Keratinocyte (primary cell): ENCODE results near the gene FDPS. TPM values are rescaled to one million over a fixed set of nuclear protein-coding genes. Genes with fewer than 3 reads are reported as not detected.

Experiments used
- DNase-seq: peaks from one replicate; pipeline ENCODE4 v3.0.0-alpha.2; 2011; ENCODE audit warnings: low read depth, missing footprints, low spot score
- FAIRE-seq: peaks from 2 replicates; lab custom pipeline; 2011; peaks lifted over from hg19 to GRCh38; lab: Jason Lieb, UNC
- H2AFZ ChIP-seq: 2 replicates; pipeline ENCODE4 v1.6.0; 2012; ENCODE audit warnings: low read length, control low read depth, inconsistent platforms; ENCODE audit not compliant: control insufficient read depth
- H3K27ac ChIP-seq: 2 replicates; pipeline ENCODE4 v1.5.1; 2011; ENCODE audit warnings: low read length; ENCODE audit not compliant: control insufficient read depth, insufficient read depth
- H3K27me3 ChIP-seq: 3 replicates; pipeline ENCODE4 v1.6.0; 2011; ENCODE audit warnings: low read length; ENCODE audit not compliant: control insufficient read depth, insufficient read depth; ENCODE audit errors: extremely low read depth
- H3K36me3 ChIP-seq, 2 experiments: 2 replicates in 1 of 2; 3 replicates in 1 of 2; pipeline ENCODE4 v1.5.1; 2011; ENCODE audit warnings: low read length in 2 of 2, mild to moderate bottlenecking in 1 of 2; ENCODE audit not compliant: control insufficient read depth in 2 of 2, insufficient read depth in 2 of 2; ENCODE audit errors: extremely low read depth in 1 of 2
- H3K4me1 ChIP-seq: 3 replicates; pipeline ENCODE4 v1.5.1; 2011; ENCODE audit warnings: low read length; ENCODE audit not compliant: control insufficient read depth, insufficient read depth; ENCODE audit errors: extremely low read depth
- H3K4me2 ChIP-seq: 3 replicates; pipeline ENCODE4 v1.6.0; 2011; ENCODE audit warnings: low read depth, low read length; ENCODE audit not compliant: control insufficient read depth, insufficient read depth; ENCODE audit errors: extremely low read depth
- H3K4me3 ChIP-seq, 3 experiments: fragments of 200-600 bp in 1 of 3; sonication (generic) in 1 of 3; 2 replicates in 2 of 3; 3 replicates in 1 of 3; pipeline ENCODE4 v1.5.1; 2011 to 2016; ENCODE audit warnings: low read length in 3 of 3, mild to moderate bottlenecking in 3 of 3, control low read depth in 2 of 3, inconsistent platforms in 1 of 3, low read depth in 1 of 3, mixed read lengths in 1 of 3, mixed run types in 1 of 3, moderate library complexity in 1 of 3; ENCODE audit not compliant: control insufficient read depth in 2 of 3, insufficient read depth in 2 of 3; ENCODE audit errors: extremely low read depth in 1 of 3
- H3K79me2 ChIP-seq: 2 replicates; pipeline ENCODE4 v1.6.0; 2012; ENCODE audit warnings: low read length; ENCODE audit not compliant: control insufficient read depth, insufficient read depth
- H3K9ac ChIP-seq: 3 replicates; pipeline ENCODE4 v1.6.0; 2011; ENCODE audit warnings: low read length; ENCODE audit not compliant: control insufficient read depth, insufficient read depth; ENCODE audit errors: extremely low read depth
- H3K9me1 ChIP-seq: 3 replicates; pipeline ENCODE4 v1.6.0; 2011; ENCODE audit warnings: low read length; ENCODE audit not compliant: control insufficient read depth, insufficient read depth; ENCODE audit errors: extremely low read depth
- H3K9me3 ChIP-seq: 2 replicates; pipeline ENCODE4 v1.5.1; 2012; ENCODE audit warnings: low read depth, low read length; ENCODE audit not compliant: control insufficient read depth
- H4K20me1 ChIP-seq: 3 replicates; pipeline ENCODE4 v1.6.0; 2011; ENCODE audit warnings: low read length; ENCODE audit not compliant: control insufficient read depth, insufficient read depth; ENCODE audit errors: extremely low read depth
- CTCF ChIP-seq, 3 experiments: IDR thresholded peaks in 1 of 3; conservative IDR thresholded peaks in 1 of 3; optimal IDR thresholded peaks in 1 of 3; 2 replicates in 2 of 3; 3 replicates in 1 of 3; pipeline versions ENCODE3 to v1.5.1; 2011; ENCODE audit warnings: low read length in 3 of 3, mild to moderate bottlenecking in 3 of 3, moderate library complexity in 2 of 3, control low read depth in 1 of 3, inconsistent platforms in 1 of 3; ENCODE audit not compliant: insufficient read depth in 2 of 3; ENCODE audit errors: extremely low read depth in 1 of 3
- EZH2 ChIP-seq: IDR thresholded peaks from one replicate; pipeline ENCODE4 v1.6.1; 2012; ENCODE audit warnings: inconsistent platforms, mild to moderate bottlenecking, low read length, moderate library complexity
- dilution Hi-C: fragments of 300-500 bp; cut with MboI; formaldehyde crosslinking; loops from one replicate; pipeline ENCODE4 v1.7.0; 2020; ENCODE audit warnings: low sequenced_read_pairs; ENCODE audit not compliant: extremely low pct_ligation_motif_present
- polyA plus RNA-seq, 5 experiments: library from polyadenylated mRNA; depleted of rRNA in 3 of 5; stranded (reverse) in 3 of 5; stranded (forward) in 1 of 5; unstranded in 1 of 5; fragments of >200 nt; gene quantifications; 1 replicate in 1 of 5; 2 replicates in 3 of 5; 3 replicates in 1 of 5; pipeline versions ENCODE4 v1.2.1 to v1.2.3, GENCODE V29; 2011 to 2012; ENCODE audit warnings: missing spikeins in 2 of 5, low read depth in 1 of 5, low replicate concordance in 1 of 5

Gene FDPS
- polyA plus RNA-seq, 1 donor (not counting 4 experiments of a cell fraction or from before 2014, with no cell fraction given), result 821 TPM

DNA sequence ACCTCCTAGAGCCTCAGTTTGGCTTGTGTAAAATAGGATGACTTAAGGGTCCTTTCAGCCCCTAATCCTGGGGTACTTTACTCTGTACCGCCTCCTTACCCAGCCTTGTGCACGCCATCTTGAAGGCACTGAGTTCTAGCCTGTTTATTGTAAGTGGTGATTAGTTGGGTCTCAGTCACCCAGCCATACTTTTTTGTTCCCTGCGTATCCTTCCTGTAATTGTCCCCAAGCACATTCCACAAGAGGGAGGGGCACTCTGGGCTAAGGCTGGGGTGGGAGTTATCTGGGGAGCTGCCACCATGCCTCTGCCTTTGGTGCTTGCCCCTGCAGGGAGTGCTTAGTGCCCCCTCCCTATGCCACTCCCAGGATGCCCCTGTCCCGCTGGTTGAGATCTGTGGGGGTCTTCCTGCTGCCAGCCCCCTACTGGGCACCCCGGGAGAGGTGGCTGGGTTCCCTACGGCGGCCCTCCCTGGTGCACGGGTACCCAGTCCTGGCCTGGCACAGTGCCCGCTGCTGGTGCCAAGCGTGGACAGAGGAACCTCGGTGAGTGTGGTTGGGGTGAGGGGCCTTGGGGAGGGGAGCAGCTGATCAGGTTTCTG lies 856 bp downstream of the FDPS start:
- peak overlapping the region; percentile 89 to 96 (median 92) for H3K4me3 ChIP-seq
- dilution Hi-C loops, result no loop called here
- peaks cover 49% of the 10 kb centered on the region for H3K79me2 ChIP-seq
- H2AFZ ChIP-seq, result no peak overlapping the region
- H3K4me1 ChIP-seq, result peaks cover 34% of the 10 kb centered on the region
- H3K27ac ChIP-seq, result peak overlapping the region; percentile 92
- no peaks in the 10 kb centered on the region for H3K9me1 ChIP-seq
- H4K20me1 ChIP-seq, result peaks cover 9% of the 10 kb centered on the region
- no peak for DNase-seq
- no peak for TF ChIP-seq CTCF (optimal IDR thresholded peaks at IDR 0.05 in 1 of 3, IDR thresholded peaks at IDR 0.05 in 1 of 3, conservative IDR thresholded peaks at IDR 0.05 in 1 of 3; ENCODE audit: extremely low read depth in 1 of 3, insufficient read depth in 2 of 3, low read length in 3 of 3)
- no peak for TF ChIP-seq EZH2
- peak overlapping the region; percentile 96 for H3K4me2 ChIP-seq
- H3K27me3 ChIP-seq, result no peaks in the 10 kb centered on the region
- peak overlapping the region; percentile 94 for H3K9ac ChIP-seq
- H3K36me3 ChIP-seq, result peaks cover 9 to 15% of the 10 kb centered on the region in 2 experiments
- no peaks in the 10 kb centered on the region for H3K9me3 ChIP-seq
- FAIRE-seq, result no peak

DNA sequence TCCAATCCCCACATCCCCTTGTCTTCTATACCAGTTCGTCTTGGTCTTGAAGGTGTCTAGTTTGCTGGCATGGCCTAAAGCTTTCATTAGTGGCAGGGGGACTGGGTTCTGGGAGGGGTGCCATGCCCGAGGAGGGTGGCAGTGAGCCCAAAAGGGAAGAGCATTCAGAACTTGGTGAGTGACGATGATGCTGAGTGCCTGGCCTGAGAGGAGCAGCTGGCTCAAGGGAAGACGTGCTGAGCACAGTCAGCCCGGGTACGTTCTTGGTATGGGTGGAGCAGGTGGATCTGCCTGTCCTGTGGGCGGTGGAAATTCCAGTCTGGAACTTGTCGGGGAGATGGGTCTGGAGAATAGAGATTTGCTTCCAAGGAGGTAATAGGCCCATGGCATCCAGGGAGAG lies 4.6 kb downstream of the FDPS start:
- Histone ChIP-seq H3K4me1 (peaks cover 22% of the 10 kb centered on the region), H3K4me2 (no peak overlapping the region), H3K9me3 (no peaks in the 10 kb centered on the region), H3K9ac (no peak overlapping the region), H3K4me3 (no peak overlapping the region), H3K79me2 (peaks cover 53% of the 10 kb centered on the region), H3K27ac (no peak overlapping the region), H3K36me3 (peaks cover 21 to 27% of the 10 kb centered on the region in 2 experiments), H3K9me1 (no peaks in the 10 kb centered on the region), H3K27me3 (no peaks in the 10 kb centered on the region), H4K20me1 (peaks cover 15% of the 10 kb centered on the region), H2AFZ (no peak overlapping the region)
- FAIRE-seq (no peak), DNase-seq (no peak)
- dilution Hi-C loops, result no loop called here
- TF ChIP-seq CTCF (optimal IDR thresholded peaks at IDR 0.05 in 1 of 3, IDR thresholded peaks at IDR 0.05 in 1 of 3, conservative IDR thresholded peaks at IDR 0.05 in 1 of 3; ENCODE audit: extremely low read depth in 1 of 3, insufficient read depth in 2 of 3, low read length in 3 of 3), result no peak
- TF ChIP-seq EZH2, result no peak
